ENCODE results near the gene INCA1.

INCA1 gene

GRCh38 chr17:5003214-5003867 is 6.0 kb upstream of the INCA1 start:
- no peak for DNase-seq

GRCh38 chr17:5002121-5002788 is 4.9 kb upstream of the INCA1 start:
- no peak for DNase-seq

GRCh38 chr17:5000237-5000639 is 2.9 kb upstream of the INCA1 start:
- DNase-seq = no peak

GRCh38 chr17:4999430-5000093 is 2.2 kb upstream of the INCA1 start:
- no peak for DNase-seq

GRCh38 chr17:4998732-4999429 is 1.6 kb upstream of the INCA1 start:
- no peak for DNase-seq

- no peak for DNase-seq
Measured at GRCh38 chr17:4998027-4998731, 857 bp upstream of the INCA1 start.

GRCh38 chr17:4994081-4994595 is 3.2 kb downstream of the INCA1 start:
- no peak for DNase-seq

GRCh38 chr17:4987767-4988567 is 9.4 kb downstream of the INCA1 start:
- DNase-seq = no peak

- peak; percentile 82 to 83 for DNase-seq
Measured at GRCh38 chr17:4986951-4987766, 10.2 kb downstream of the INCA1 start, which contains the start of gene CAMTA2. CAMTA2 (minus strand) TSS chr17:4987675; CDS start chr17:4986222, 1,453 bp downstream.

GRCh38 chr17:4986403-4986802 is 10.9 kb downstream of the INCA1 start:
- no peak for DNase-seq

- no peak for DNase-seq
Measured at GRCh38 chr17:4982305-4982704, 15.0 kb downstream of the INCA1 start.

GRCh38 chr17:4980644-4981216 is 16.6 kb downstream of the INCA1 start:
- DNase-seq = peak; percentile 52 to 53

- no peak for DNase-seq
Measured at GRCh38 chr17:4978726-4979125, 18.6 kb downstream of the INCA1 start.

- DNase-seq = no peak
Measured at GRCh38 chr17:4974115-4974670, 23.1 kb downstream of the INCA1 start.

- no peak for DNase-seq
Measured at GRCh38 chr17:4973256-4974114, 23.8 kb downstream of the INCA1 start.

- no peak for DNase-seq
Measured at GRCh38 chr17:4972752-4973151, 24.6 kb downstream of the INCA1 start.

GRCh38 chr17:4972322-4972721 is 25.0 kb downstream of the INCA1 start:
- DNase-seq = no peak

GRCh38 chr17:4971826-4972225 is 25.5 kb downstream of the INCA1 start:
- DNase-seq = no peak

GRCh38 chr17:4970273-4970672 is 27.0 kb downstream of the INCA1 start:
- no peak for DNase-seq

Measured in stimulated activated CD4-positive, alpha-beta T cell treated with anti-CD3 and anti-CD28 coated beads, Interleukin-2, amount 100 ng/mL, for 48 hours (primary cell).